Fibroblast of skin of left biceps (primary cell): ENCODE data around the gene FBXO31.

ENCODE experiments used
- DNase-seq, 2 experiments: peaks; one replicate each; pipeline ENCODE4 v3.0.0-alpha.2; 2013; ENCODE audit warnings: low read depth in 2 of 2

The FBXO31 gene, protein sequence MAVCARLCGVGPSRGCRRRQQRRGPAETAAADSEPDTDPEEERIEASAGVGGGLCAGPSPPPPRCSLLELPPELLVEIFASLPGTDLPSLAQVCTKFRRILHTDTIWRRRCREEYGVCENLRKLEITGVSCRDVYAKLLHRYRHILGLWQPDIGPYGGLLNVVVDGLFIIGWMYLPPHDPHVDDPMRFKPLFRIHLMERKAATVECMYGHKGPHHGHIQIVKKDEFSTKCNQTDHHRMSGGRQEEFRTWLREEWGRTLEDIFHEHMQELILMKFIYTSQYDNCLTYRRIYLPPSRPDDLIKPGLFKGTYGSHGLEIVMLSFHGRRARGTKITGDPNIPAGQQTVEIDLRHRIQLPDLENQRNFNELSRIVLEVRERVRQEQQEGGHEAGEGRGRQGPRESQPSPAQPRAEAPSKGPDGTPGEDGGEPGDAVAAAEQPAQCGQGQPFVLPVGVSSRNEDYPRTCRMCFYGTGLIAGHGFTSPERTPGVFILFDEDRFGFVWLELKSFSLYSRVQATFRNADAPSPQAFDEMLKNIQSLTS

DNA sequence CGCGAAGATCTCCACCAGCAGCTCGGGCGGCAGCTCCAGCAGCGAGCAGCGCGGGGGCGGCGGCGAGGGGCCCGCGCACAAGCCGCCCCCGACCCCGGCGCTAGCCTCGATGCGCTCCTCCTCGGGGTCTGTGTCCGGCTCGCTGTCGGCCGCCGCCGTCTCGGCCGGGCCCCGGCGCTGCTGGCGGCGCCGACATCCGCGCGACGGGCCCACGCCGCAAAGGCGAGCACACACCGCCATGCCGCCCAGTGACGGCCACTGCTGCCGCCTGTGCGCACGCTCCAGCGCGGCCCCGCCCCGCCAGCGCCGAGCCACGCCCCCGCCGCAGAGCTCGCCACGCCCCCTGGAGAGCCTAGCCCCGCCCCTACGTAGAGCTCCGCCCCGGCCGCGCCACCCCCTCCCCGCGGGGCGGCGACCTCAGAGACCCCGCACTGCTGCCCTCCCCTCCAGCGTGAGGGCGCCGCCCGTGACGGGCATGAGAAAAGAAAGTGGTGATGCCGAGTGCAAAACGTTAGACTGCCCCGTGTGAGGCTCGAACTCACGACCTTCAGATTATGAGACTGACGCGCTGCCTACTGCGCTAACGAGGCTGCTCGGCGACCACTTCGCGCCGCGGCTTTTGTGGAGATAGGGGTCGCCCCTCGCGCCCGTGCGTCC lies at the start of gene FBXO31:
Gene FBXO31, minus strand, starts transcription at position 272 of the 657 bp plus-strand sequence. Its CDS starts 32 bp downstream, at position 240.
- DNase-seq = peak; percentile 88 to 90

DNA sequence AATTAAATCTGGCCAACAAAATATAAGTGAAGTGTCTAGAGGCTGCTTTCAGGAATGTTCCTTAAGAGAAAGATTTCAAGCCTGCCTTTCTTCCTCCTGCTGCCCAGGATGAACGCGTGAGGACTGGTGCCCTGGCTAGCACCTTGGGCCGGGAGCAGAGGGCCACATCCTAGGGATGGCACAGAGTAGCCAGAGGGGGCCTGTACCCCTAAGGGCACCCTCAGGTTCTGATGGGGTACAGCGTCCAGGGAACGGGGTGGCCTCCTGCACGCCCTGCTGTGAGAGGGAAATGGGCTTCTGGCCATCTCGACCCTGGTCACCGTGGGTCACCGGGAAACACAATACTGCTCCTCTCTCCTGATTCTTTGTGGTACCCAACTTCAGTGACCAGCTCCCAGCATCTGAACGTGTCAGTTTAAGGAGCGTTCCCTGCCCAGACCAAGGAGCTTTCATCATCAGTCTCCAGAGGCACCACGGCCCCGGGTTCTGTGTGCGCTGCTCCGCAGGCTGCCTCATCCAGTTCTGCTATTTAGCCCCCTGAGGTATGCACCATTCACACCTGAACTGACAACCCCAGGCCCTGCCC lies 48.8 kb upstream of the FBXO31 start:
- no peak for DNase-seq

- DNase-seq = peak in 1 of 2 experiments; percentile 32
These were observed 48.4 kb upstream of the FBXO31 start for GRCh38 chr16:87431926-87432325.

DNA sequence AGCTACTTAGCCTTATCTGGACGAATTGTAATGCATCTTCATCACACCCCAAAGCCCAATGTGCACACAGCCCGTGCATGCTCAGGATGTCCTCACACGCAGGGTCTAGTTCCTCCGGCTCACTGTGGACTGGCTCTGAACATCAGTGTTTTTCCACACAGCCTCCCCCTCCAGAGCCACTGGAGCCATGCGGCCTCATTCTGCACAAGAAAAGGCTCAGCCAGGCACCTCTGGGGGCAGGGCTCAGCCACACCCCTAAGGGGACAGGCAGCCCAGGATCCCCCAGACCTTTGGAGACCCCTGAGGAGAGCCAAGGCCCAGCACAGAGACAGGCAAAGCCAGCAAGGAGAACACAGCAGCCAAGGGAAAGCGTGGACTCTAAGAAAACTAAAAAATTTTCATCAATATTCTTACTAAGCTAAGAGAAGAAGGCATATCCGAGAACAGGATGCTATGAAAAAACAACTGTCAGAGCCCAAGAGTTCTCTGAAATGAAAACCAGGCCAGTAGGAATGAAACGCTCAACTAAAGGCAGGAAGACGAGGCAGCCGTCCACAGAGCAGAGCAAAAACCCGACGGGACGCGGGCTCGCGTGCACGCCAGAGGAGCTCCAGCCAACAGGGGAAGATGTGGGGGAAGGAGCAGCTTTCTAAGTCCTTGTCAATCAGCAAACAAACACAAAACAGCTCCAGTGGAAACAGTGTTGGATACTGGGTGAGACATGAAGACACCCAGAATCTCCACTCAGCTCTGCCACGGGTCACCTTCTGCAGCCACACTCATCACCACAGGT lies 43.0 kb upstream of the FBXO31 start:
- DNase-seq = no peak

- DNase-seq = no peak
These were observed 42.4 kb upstream of the FBXO31 start for GRCh38 chr16:87425941-87426340.

GRCh38 chr16:87424266-87424665 lies 40.7 kb upstream of the FBXO31 start:
- DNase-seq = no peak

DNA sequence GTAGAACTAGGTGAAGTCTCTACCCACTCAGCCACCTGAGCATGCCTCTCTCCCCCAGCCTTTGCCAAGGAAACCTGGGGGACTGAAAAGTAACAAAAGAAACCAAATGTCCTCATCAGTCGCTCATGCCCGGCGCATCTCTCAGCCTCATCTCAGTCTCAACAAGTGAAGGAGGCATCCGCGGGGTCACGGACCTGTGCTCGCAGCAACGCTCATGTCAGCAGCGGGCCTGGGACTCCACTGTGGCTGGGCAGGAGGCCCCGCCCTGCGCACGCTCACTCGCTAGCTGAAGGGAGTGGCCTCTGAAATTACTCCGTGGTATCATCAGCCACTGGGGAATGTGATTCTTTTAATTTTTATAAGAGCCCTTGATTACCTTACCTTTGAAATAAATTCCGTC lies 39.9 kb upstream of the FBXO31 start:
- DNase-seq = no peak

- DNase-seq = no peak
These were observed 38.5 kb upstream of the FBXO31 start for GRCh38 chr16:87422106-87422505.

DNA sequence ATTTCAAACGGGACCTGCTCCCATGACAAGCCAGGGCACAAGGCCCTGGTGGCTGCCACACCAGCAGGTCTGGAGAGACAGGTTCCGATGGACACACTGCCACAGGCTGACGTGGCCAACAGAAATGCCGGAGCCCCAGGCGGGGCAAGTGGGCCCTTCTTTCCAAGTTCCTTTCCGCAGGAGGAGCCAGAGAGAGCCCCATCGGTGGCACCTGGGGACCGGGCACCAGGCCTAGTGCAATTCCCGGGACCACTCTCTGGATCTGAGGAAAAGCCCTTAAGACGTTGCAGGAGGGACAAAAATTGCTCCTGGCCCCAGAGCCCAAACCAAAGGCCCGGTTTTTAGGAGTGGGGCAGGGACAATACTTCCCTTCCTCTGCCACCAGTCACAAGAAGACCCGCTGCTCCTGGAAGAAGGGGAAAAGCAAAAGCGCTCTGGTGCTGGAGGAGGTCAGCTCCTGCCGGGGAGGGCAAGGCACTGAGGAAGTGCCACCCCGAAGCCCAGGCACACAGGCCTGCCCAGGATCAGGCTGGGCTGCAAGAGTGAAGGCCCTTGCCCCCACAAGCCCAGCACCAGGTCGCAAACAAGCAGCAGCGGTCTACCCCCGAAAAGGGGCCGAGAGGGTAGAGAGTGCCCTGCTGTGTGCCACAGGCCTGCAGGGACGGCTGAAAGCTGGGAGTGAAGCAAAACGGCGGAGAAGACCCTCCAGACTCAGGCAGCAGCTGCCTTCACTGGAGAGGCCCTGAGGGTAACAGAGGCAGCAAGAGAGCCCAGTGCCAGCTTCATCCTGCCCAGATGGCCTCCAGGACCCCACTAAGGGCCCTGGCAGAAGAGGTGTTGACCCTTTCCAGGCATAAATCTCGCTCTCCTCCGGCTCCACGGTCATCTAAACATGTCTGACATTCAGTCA lies 37.7 kb upstream of the FBXO31 start:
- DNase-seq = no peak

- no peak for DNase-seq
These were observed 36.7 kb upstream of the FBXO31 start for GRCh38 chr16:87420026-87421002.

DNA sequence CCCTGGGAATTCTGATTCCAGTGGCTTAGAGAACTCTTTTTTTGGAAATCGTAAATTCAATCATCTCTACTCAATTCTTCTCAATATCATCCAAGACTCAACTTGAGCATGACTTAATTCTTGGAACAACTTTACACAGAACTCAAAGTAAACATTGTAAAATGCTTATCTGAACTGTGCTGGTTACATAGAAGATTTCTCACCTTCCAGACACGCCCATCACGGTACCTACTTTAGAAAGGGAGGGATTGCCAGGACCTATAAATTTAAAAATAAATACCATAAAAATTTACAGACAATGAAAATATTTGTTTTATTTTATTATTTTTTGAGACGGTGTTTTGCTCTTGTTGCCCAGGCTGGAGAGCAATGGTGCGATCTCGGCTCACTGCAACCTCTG lies 35.1 kb upstream of the FBXO31 start:
- no peak for DNase-seq

GRCh38 chr16:87418216-87418615 lies 34.6 kb upstream of the FBXO31 start:
- no peak for DNase-seq

GRCh38 chr16:87417528-87417910 lies 33.9 kb upstream of the FBXO31 start:
- no peak for DNase-seq

GRCh38 chr16:87416826-87417527 lies 33.4 kb upstream of the FBXO31 start:
- DNase-seq = no peak

DNA sequence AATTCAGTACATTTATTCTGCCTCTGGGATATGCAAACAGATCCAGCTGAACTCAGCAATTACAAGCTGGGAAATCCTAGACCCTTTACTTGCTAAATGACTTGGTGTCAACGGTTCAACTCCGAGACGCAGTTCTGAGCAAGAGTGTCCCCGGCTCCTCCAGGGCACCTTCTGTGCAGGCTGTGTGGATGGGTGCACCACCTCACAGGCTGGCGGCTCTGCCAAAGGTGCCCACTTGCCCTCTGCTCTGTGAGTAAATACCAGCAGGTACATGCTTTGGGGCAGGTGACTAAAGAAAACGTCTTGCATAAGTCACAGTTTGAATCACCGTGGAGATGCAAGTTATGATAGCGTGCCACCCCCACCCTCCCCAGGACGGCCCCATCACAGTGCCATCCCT lies 31.9 kb upstream of the FBXO31 start:
- DNase-seq = no peak

DNA sequence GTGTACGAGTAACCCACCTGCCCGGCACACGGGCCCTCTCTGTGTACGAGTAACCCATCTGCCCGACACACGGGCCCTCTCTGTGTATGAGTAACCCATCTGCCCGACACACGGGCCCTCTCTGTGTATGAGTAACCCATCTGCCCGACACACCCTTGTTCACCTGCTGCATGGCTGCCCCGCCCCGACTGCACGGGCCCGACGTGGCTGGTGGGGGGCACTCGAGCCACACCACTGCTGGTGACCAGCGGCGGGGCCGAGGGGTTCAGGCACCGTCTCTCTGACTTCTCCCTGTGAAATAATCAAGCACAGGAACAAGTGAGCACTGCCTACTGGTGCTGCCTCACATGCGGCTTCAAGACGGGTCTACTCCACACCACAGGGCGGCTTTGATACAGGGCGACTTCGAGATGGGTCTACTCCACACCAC lies 30.7 kb upstream of the FBXO31 start:
- no peak for DNase-seq

DNA sequence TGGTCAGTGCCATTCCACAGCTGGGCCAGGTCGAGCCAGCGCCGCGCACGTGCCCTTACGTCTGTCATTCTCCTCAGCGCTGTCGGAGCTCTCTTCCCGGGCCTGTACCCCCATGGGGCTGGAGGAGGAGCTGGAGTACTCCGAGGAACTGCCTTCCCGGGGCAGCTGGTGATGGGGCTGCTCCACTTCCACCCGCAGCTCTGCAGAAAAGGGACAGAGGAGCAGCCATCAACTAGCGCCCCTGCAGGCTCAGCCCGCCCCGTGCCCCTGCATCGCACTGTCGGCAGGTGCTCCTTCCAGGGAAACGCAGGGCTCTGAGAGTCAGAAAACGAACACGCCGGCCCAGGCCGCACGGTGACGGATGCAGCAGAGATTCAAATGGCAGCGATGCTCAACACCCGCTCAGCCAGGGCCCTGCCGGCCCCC lies 29.4 kb upstream of the FBXO31 start:
- no peak for DNase-seq

GRCh38 chr16:87412371-87412995 lies 28.9 kb upstream of the FBXO31 start:
- DNase-seq = no peak
